Measurements from ENCODE around the gene MAGI1. TPM values are rescaled to one million over a fixed set of nuclear protein-coding genes. Genes with fewer than 3 reads are reported as not detected.

Gene MAGI1
- total and polyA plus RNA-seq, 10 donors = 3.5 to 104 (median 62.3) TPM

DNA sequence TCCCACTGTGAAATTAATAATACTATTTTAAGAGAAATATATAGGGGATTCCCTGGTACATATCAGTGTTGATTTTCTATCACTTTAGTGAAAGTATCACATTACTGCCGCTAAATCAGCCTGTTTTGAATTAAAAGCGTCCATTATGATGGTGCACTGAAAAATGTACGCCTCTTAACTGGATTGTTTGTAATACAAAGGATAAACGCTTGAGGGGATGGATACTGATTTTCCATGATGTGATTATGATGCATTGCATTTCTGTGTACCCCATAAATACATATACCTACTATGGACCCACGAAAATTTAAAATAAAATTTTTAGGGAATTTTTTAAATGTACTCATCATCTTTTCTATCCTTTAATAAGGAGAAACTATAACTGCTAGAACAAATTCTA lies 478.6 kb downstream of the MAGI1 start:
- Histone ChIP-seq H3K4me3 (no peak overlapping the region), H3K27me3 (replicated peaks in 1 of 7) (no peaks in the 10 kb centered on the region), H3K4me1 (peaks cover 0 to 5% (median 0%) of the 10 kb centered on the region in 6 donors), H3K27ac (no peak overlapping the region), H3K36me3 (no peaks in the 10 kb centered on the region), H3K9me3 (no peaks in the 10 kb centered on the region)
- DNase-seq = no peak
- intact Hi-C loops (cut with DNase I; ENCODE audit: low total_unique reads) = no loop called here
- no peak for TF ChIP-seq POLR2A (IDR thresholded peaks at IDR 0.05)
- TF ChIP-seq POLR2AphosphoS5 (IDR thresholded peaks at IDR 0.05) = no peak
- TF ChIP-seq, protein P1, sequence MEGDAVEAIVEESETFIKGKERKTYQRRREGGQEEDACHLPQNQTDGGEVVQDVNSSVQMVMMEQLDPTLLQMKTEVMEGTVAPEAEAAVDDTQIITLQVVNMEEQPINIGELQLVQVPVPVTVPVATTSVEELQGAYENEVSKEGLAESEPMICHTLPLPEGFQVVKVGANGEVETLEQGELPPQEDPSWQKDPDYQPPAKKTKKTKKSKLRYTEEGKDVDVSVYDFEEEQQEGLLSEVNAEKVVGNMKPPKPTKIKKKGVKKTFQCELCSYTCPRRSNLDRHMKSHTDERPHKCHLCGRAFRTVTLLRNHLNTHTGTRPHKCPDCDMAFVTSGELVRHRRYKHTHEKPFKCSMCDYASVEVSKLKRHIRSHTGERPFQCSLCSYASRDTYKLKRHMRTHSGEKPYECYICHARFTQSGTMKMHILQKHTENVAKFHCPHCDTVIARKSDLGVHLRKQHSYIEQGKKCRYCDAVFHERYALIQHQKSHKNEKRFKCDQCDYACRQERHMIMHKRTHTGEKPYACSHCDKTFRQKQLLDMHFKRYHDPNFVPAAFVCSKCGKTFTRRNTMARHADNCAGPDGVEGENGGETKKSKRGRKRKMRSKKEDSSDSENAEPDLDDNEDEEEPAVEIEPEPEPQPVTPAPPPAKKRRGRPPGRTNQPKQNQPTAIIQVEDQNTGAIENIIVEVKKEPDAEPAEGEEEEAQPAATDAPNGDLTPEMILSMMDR (IDR thresholded peaks at IDR 0.05 in 8 of 11, conservative IDR thresholded peaks at IDR 0.05 in 3 of 11) = no peak
- 83 to 91% (median 87%) methylated on average over 5 of the region's 5 CpGs for WGBS, 5 donors

DNA sequence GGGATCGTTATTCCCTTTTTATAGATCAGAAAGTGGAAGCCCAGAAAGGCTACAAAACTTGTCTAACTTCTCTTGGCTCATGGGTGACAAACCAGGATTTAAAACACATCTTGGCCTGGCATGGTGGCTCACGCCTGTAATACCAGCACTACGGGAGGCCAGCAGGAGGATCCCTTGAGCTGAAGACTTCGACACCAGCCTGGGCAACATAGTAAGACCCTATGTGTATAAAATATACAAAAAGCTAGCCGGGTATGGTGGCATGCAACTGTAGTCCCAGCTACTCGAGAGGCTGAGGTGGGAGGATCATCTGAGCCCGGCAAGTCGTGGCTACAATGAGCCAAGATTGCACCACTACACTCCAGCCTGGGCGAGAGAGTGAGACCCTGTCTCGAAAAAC lies 479.1 kb downstream of the MAGI1 start:
- H3K4me1 ChIP-seq = peaks cover 0 to under 1% (median 0%) of the 10 kb centered on the region in 6 donors
- TF ChIP-seq POLR2AphosphoS5 (IDR thresholded peaks at IDR 0.05) (no peak), POLR2A (IDR thresholded peaks at IDR 0.05) (no peak)
- TF ChIP-seq, protein P1 (IDR thresholded peaks at IDR 0.05 in 8 of 11, conservative IDR thresholded peaks at IDR 0.05 in 3 of 11) = no peak
- H3K27me3 ChIP-seq (replicated peaks in 1 of 7) = no peaks in the 10 kb centered on the region
- intact Hi-C loops (cut with DNase I; ENCODE audit: low total_unique reads) = no loop called here
- no peak overlapping the region for H3K4me3 ChIP-seq
- no peaks in the 10 kb centered on the region for H3K36me3 ChIP-seq
- WGBS, 5 donors = 83 to 92% (median 88%) methylated on average over 10 of the region's 10 CpGs
- no peaks in the 10 kb centered on the region for H3K9me3 ChIP-seq
- no peak for DNase-seq
- no peak overlapping the region for H3K27ac ChIP-seq

DNA sequence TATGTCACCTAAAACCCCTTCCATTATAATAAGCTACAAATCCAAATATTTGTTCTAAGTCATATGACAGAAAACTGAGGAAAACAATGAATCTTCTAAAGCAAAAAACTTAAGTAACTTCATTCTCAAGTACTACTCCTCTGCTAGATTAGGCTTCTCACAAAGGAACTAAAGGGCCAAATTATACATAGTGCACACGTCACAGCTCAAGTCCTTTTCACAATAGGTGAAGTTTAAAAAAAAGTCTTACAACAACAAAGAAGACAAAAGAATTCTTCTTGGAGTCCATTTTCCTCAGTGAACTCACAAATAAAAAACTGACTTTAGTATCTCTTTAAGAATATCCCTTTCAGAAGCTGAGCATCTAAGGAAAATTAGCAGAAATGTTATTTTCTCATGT lies 479.9 kb downstream of the MAGI1 start:
- 90 to 94% (median 93%) methylated on average over 1 of the region's 1 CpG for WGBS, 5 donors
- DNase-seq = no peak
- Histone ChIP-seq H3K9me3 (no peaks in the 10 kb centered on the region), H3K4me3 (no peak overlapping the region), H3K36me3 (no peaks in the 10 kb centered on the region), H3K4me1 (no peaks in the 10 kb centered on the region), H3K27ac (no peak overlapping the region), H3K27me3 (replicated peaks in 1 of 7) (no peaks in the 10 kb centered on the region)
- intact Hi-C loops (cut with DNase I; ENCODE audit: low total_unique reads) = no loop called here
- TF ChIP-seq POLR2AphosphoS5 (IDR thresholded peaks at IDR 0.05) (no peak), POLR2A (IDR thresholded peaks at IDR 0.05) (no peak)
- TF ChIP-seq, protein P1 (IDR thresholded peaks at IDR 0.05 in 8 of 11, conservative IDR thresholded peaks at IDR 0.05 in 3 of 11) = no peak

DNA sequence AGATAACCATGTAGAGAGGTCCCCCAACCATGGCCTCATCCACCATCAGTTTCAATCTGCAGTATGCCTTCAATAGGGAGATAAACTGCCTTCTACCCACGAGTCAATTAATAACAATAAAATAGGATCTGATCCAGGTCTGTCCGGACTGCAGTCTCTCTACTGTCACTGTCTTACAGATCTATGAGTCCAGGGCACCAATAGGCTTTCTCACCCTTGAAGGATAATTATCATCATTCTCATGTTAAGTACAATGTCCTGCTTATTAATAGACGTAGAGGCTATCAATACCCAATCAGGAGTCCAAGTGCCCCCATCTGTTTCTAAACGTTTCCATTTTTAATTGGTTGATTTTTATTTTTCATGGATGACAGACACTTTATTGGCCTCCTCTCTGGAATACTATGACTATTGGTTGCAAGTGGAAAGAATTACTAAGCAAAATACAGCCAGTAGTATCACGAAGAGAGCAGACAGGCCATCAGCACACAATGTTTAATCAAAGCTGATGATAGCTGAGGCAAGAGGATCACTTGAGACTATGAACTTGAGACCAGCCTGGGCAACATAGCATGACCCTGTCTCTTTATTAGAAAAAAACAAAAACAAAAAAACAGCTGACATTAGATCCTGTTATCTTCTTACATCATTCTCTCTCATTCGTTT lies 480.7 kb downstream of the MAGI1 start:
- TF ChIP-seq, protein P1 (IDR thresholded peaks at IDR 0.05 in 8 of 11, conservative IDR thresholded peaks at IDR 0.05 in 3 of 11) = no peak
- TF ChIP-seq POLR2AphosphoS5 (IDR thresholded peaks at IDR 0.05) (no peak), POLR2A (IDR thresholded peaks at IDR 0.05) (no peak)
- no peak overlapping the region for H3K4me3 ChIP-seq
- no peaks in the 10 kb centered on the region for H3K36me3 ChIP-seq
- WGBS, 5 donors = 75 to 87% (median 80%) methylated on average over 6 of the region's 6 CpGs
- H3K9me3 ChIP-seq = no peaks in the 10 kb centered on the region
- no peak for DNase-seq
- no peak overlapping the region for H3K27ac ChIP-seq
- H3K4me1 ChIP-seq = no peaks in the 10 kb centered on the region
- intact Hi-C loops (cut with DNase I; ENCODE audit: low total_unique reads) = no loop called here
- H3K27me3 ChIP-seq (replicated peaks in 1 of 7) = no peaks in the 10 kb centered on the region
